Suppressor macrophage (primary cell): Measurements from ENCODE around the gene STK11IP.
"Not testable (repeated sequence)": the region's sequence is repeated elsewhere in the genome, so short reads cannot be mapped to it uniquely, and the experiment has no call there.

Experiments
- DNase-seq, 4 experiments: peaks; one replicate each; pipeline ENCODE4 v3.0.0-alpha.2; 2020 to 2022

Gene STK11IP

DNA sequence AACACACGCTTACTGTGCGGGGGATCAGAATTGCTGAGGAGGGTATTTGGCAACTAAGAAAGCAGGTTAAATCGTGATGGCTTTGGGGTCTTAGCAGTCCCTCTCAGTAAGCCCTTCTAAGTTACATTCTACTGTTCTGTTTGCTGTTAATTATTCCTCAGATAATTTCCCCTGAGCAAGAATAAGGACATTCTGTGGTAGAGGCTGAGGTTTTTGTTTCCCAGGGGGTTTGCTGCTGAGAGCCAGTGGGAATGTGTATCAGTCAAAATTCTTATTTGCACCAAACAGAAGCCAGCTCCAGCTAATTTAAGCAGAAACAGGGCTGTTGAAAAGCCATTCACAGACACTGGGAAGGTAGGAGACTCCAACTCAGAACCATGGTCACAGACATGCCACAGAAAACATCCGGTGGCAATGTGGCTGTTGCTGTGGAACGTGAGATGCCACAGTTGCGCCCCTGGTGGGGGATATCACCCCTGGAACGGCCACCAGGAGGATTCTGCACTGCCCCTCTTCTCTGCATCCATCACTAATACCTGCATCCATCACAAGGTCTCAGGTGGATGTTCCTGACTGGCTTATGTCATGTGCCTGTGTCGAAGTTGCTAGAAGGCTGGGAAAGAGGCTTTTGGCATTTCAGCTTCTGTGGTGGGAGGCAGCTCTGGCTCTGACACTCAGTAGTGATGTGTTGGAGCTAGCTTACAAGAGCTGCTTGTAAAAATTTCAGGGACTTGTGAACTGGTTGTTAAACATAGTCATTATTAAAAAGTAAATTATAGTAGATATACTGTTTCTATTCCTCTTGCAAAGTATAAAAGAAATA is 53.0 kb downstream of the STK11IP start:
- no peak for DNase-seq

DNA sequence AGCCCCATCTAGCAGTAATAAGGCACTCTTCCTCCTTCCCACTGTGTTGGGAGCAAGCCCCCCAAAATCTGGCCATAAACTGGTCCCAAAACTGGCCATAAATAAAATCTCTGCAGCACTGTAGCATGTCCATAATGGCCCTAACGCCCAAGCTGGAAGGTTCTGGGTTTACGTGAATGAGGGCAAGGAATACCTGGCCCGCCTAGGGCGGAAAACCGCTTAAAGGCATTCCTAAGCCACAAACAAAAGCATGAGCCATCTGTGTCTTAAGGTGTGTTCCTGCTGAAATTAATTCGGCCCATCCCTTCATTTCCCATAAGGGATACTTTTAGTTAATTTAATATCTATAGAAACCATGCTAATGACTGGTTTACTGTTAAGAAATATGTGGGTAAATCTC is 54.0 kb downstream of the STK11IP start:
- not testable (repeated sequence) for DNase-seq

DNA sequence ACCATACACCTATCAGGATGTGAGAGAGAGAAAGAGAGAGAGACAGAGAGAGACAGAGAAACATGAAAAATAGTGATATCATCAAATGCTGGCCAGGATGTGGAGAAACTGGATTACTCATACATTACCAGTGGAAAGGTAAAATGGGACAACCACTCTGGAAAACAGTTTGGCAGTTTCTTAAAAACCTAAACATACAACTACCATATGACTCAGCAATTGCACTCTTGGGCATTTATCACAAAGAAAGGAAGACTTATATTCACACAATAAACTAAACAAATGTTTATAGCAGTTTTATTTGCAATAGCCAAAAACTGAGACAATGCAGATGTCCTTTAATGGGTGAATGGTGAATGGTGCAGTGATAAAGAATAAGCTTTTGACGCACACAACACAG is 58.9 kb downstream of the STK11IP start:
- DNase-seq, result no peak

DNA sequence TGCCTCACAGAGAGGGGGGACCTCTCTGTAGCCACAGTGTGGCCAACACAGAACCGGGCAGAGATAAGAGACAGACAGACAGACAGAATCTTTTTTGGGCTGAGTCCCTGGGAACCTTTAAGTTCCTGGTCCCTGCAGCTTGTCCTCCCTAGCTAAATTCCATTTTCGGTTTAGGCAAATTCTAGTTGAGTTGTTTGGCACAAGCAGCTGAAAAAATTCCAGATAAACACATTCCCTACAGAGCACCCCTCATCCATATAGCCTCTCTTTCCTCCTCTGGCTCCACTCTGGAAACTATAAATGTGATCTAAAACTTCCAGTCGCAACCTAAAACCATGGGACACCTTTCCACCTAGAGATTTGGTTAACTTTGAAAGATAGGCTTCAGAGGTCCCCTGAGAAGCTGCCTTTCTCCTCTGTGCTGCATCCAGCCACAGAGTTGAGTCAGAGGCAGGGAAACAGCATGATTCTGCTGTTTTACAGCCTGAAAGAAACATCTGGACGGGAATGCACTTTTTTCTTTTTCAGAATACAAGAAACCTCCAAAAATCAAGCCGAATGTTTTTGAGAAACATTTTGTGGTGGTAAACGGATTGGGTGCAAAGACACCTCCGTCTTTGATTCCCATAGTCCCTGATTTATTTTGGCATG is 60.7 kb downstream of the STK11IP start:
- DNase-seq, result no peak

DNA sequence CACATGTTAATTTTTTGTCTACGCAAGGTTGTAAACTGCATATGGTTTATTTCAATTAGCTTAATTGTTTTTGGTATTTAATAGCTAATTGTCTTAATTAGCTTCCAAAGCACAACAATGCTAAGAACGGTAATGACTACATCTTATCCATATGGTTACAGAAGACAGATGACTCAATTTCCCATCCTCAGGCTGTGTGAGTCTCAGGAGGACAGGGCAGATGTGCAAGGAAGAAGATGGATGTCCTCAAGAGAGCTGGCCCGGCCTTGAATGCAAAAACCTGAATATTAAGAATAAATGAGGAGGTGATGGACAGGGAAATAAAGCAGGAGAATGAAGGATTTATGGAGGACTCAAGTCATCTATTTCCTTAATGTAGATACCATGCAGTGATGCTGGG is 61.2 kb downstream of the STK11IP start:
- no peak for DNase-seq

DNA sequence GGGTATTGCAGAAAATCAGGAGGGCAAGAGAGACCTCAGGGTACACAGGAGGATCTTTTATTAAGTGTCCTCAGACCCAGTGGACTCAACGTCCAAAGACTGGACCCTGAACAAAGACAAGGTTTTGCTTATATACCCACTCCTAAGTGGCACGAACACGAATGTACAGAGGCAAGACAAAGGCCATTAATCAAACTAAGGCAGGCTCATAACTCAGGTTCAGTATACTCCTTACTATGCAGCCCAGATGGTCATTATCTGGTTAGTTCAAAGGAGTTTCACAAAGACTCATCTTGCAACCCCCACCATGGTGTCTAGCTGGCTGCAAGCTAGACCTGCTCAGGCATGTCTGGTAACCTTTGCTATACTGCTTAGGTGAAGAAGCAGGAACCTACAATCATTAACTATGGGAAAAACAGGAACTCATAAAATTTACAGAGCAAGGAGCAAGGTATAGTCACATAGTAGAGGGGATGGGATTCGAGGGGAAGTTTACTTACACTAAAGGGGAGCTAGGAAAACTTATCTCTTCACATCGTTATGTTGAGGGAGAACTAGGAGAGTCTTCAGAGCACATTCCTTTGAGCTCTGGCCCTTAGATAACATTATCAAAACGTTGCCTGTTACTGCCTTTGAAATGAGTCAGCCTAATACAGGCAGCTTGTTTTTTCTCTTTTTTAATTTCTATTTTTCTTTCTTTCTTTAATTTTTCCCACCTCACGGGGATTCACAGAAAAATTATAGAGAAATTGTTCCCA is 63.7 kb downstream of the STK11IP start:
- DNase-seq, result no peak

DNA sequence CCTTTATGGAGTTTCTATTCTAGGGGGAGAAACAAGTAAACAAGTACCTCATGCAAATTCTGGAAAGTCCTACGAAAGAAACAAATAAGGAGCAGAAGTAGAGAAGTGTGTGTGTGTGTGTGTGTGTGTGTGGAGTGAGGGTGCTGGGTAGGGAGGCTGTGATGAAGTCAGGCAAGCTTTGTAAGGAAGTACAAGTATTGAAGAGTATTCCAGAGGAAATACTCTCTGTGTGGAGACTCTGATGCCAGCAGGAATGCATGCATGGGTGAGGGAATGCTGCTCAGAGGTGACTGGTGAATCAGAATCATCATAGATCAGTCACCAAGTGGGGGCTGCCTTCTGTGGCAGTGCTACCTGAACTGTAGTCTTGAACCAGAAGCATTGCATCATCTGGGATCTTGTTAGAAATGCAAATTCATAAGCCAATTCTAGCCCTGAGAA is 64.3 kb downstream of the STK11IP start:
- no peak for DNase-seq

DNA sequence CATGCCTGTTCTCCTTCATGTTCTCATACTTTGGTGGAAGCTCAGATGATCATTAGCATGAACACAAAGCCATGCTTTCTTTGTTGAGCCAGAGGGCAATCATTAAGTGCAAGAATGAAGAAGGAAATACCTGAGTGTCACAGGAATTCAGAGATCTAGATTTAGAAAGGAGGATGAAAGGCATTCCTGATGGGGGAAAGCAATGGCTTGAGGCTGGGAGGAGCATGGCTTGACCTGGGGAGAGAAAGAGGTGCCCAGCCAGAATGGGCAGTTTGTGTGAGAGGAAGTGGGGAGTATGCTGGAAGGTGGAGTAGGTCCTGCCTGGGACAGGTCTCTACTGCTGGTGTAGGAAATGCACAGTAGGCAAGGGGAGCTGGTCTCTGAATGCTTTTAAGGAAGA is 64.9 kb downstream of the STK11IP start:
- no peak for DNase-seq

DNA sequence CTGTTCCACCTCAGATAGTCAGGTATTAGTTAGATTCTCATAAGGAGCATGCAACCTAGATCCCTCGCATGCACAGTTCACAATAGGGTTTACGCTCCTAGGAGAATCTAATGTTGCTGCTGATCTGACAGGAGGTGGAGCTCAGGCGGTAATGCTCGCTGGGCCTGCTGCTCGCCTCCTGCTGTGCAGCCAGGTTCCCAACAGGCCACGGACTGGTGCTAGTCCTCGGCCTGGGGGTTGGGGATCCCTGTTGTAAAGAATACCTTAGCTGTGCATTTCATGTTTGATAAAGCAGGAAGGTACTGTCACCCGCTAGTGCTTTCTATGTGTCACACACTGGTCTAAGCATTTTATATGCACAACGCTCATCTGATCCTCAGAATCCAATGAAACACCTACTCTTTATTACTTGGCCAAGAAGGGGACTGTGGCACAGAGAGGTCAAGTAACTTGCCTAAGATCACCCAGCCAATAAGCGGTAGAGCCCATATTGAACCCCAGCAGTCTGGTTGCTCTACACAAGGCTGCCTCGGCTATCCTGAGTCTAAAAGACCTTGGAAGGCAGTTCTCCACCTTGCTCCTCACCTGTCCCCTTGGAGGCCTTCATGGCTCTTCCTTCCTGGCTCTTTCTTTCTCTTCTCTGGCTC is 65.6 kb downstream of the STK11IP start:
- no peak for DNase-seq

DNA sequence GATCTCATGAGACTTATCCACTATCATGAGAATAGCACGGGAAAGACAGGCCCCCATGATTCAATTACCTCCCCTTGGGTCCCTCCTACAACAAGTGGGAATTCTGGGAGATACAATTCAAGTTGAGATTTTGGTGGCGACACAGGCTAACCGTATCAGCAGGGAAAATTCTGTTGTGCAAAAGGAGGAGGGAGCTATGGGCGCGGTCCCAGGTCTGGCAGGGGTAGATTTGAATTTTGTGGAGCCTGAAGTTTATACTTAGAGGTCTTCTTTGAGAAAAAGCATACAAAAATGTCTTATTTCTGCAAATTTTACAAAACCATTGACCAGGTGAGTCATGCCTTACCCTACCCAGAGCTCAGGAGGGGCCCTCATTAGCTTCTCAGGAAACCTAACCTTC is 66.4 kb downstream of the STK11IP start:
- no peak for DNase-seq

DNA sequence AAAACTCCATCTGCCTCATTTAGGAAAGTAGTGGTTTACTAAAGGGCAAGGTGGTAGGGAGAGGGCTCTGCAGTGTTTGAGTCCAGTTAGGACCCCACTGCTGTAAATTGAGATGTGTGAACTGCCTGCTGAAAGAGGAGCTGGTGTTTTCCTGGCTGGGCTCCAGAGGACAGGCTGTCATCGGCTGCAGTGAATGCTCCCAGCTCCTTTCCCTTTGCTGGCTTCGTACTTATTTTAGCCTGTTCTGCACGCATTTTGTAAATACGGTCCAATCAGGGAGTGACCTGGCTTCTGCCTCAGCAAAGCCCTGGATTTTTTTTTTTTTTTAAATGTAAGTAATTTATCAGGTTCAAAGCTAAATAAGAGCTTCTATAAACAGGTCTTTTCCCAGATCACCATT is 67.3 kb downstream of the STK11IP start:
- no peak for DNase-seq

DNA sequence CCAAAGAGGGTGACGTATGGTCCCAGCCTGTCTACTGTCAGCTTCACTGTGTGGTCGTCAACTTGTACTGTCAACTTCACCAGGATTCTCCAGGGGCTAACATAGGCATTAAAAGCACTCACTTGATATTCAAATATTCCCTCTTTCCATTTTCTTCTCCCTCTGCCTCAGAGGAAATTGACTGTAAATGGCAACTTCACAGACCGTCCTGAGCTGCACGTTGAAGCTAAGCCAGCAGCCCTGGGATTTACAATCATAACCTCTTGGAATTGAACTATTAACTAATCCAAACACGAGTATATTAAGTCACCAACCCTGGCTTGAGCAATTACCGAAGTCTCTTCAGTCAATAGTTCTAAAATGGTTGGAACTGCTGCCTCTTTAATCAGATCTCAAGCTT is 68.3 kb downstream of the STK11IP start:
- DNase-seq, result no peak
